GM21528 (cell line): Measurements from ENCODE around the gene TULP4.
A peak's percentile ranks its signal among the peaks of the same experiment; 100 is the strongest.
"Not testable (repeated sequence)": the region's sequence is repeated elsewhere in the genome, so short reads cannot be mapped to it uniquely, and the experiment has no call there.

Experiments used
- ATAC-seq: cut with Tn5 transposase; IDR thresholded peaks from one replicate; pipeline ENCODE4 v1.9.1; 2021; ENCODE audit warnings: mild to moderate bottlenecking, moderate library complexity; ENCODE audit not compliant: unreplicated experiment, low FRiP score

TULP4 gene

GRCh38 chr6:158322724-158323560 lies 10.7 kb downstream of the TULP4 start:
- peak; percentile 71 for ATAC-seq

GRCh38 chr6:158323561-158323958 lies 11.3 kb downstream of the TULP4 start:
- peak; percentile 56 for ATAC-seq

- no peak for ATAC-seq
Observed at GRCh38 chr6:158324136-158324535, 11.9 kb downstream of the TULP4 start.

GRCh38 chr6:158327211-158327610 lies 14.9 kb downstream of the TULP4 start:
- ATAC-seq: no peak

GRCh38 chr6:158328952-158329351 lies 16.7 kb downstream of the TULP4 start:
- ATAC-seq: no peak

GRCh38 chr6:158329531-158329930 lies 17.3 kb downstream of the TULP4 start:
- ATAC-seq: no peak

GRCh38 chr6:158330016-158330415 lies 17.8 kb downstream of the TULP4 start:
- ATAC-seq: no peak

- ATAC-seq: no peak
Observed at GRCh38 chr6:158332237-158332636, 20.0 kb downstream of the TULP4 start.

- ATAC-seq: no peak
Observed at GRCh38 chr6:158333094-158333493, 20.8 kb downstream of the TULP4 start.

GRCh38 chr6:158334534-158334933 lies 22.3 kb downstream of the TULP4 start:
- ATAC-seq: no peak

- no peak for ATAC-seq
Observed at GRCh38 chr6:158337332-158337731, 25.1 kb downstream of the TULP4 start.

- ATAC-seq: no peak
Observed at GRCh38 chr6:158338311-158339112, 26.2 kb downstream of the TULP4 start.

GRCh38 chr6:158339197-158339596 lies 26.9 kb downstream of the TULP4 start:
- not testable (repeated sequence) for ATAC-seq

GRCh38 chr6:158340252-158340651 lies 28.0 kb downstream of the TULP4 start:
- ATAC-seq: no peak

- no peak for ATAC-seq
Observed at GRCh38 chr6:158344534-158344933, 32.3 kb downstream of the TULP4 start.

- ATAC-seq: not testable (repeated sequence)
Observed at GRCh38 chr6:158345444-158345843, 33.2 kb downstream of the TULP4 start.

- no peak for ATAC-seq
Observed at GRCh38 chr6:158347335-158347734, 35.1 kb downstream of the TULP4 start.

- ATAC-seq: not testable (repeated sequence)
Observed at GRCh38 chr6:158348737-158349504, 36.7 kb downstream of the TULP4 start.

- not testable (repeated sequence) for ATAC-seq
Observed at GRCh38 chr6:158349505-158350275, 37.4 kb downstream of the TULP4 start.

GRCh38 chr6:158350731-158351130 lies 38.5 kb downstream of the TULP4 start:
- ATAC-seq: not testable (repeated sequence)
